Fibroblast of skin of back (primary cell): ENCODE results near the gene PLA2G6.

Experiments used
- DNase-seq: peaks from one replicate; pipeline ENCODE4 v3.0.0-alpha.2; 2013

PLA2G6 gene

GRCh38 chr22:38069372-38070249 is 112.0 kb downstream of the PLA2G6 start:
- peak; percentile 69 for DNase-seq

- no peak for DNase-seq
Observed at GRCh38 chr22:38068641-38069371, 112.8 kb downstream of the PLA2G6 start.

- no peak for DNase-seq
Observed at GRCh38 chr22:38067761-38068360, 113.8 kb downstream of the PLA2G6 start.

- no peak for DNase-seq
Observed at GRCh38 chr22:38067028-38067415, 114.6 kb downstream of the PLA2G6 start.

GRCh38 chr22:38066381-38067027 is 115.1 kb downstream of the PLA2G6 start:
- DNase-seq = no peak

- DNase-seq = no peak
Observed at GRCh38 chr22:38065539-38065938, 116.1 kb downstream of the PLA2G6 start.

- DNase-seq = no peak
Observed at GRCh38 chr22:38062791-38063190, 118.8 kb downstream of the PLA2G6 start.
